HFFc6 (cell line): Measurements from ENCODE around the gene PSMD1. TPM values are rescaled to one million over a fixed set of nuclear protein-coding genes. Genes with fewer than 3 reads are reported as not detected.
"Not testable (repeated sequence)": the region's sequence is repeated elsewhere in the genome, so short reads cannot be mapped to it uniquely, and the experiment has no call there.

Experiments
- DNase-seq: peaks from one replicate; pipeline ENCODE4 v3.0.0-alpha.2; 2018
- H3K27ac Mint-ChIP-seq: 2 replicates; pipeline ENCODE4 v1.8.0; 2020; ENCODE audit warnings: mild to moderate bottlenecking, mixed read lengths
- H3K27me3 Mint-ChIP-seq: 2 replicates; pipeline ENCODE4 v1.8.0; 2021; ENCODE audit warnings: mild to moderate bottlenecking, moderate library complexity, mixed read lengths; ENCODE audit not compliant: insufficient read depth
- H3K36me3 Mint-ChIP-seq: 2 replicates; pipeline ENCODE4 v1.8.0; 2021; ENCODE audit warnings: low read depth, mixed read lengths
- H3K4me1 Mint-ChIP-seq: 2 replicates; pipeline ENCODE4 v1.8.0; 2020; ENCODE audit warnings: low read depth, mixed read lengths
- H3K4me3 Mint-ChIP-seq: 2 replicates; pipeline ENCODE4 v1.8.0; 2020; ENCODE audit warnings: mild to moderate bottlenecking, moderate library complexity, mixed read lengths
- H3K9me3 Mint-ChIP-seq: 2 replicates; pipeline ENCODE4 v1.8.0; 2020; ENCODE audit warnings: mild to moderate bottlenecking, mixed read lengths
- total RNA-seq, 6 experiments: library from RNA; stranded (reverse); fragmentation: NEBNext Ultra II Directional; extraction: Animal tissue kit (Norgen Biotek cat#: 25700); gene quantifications; 2 replicates in 1 of 6; 3 replicates in 5 of 6; pipeline ENCODE4 v1.2.3, GENCODE V29; 2021
- TF ChIP-seq, protein P1 (sequence below): fragments of 200-600 bp; sonication (generic); IDR thresholded peaks from 2 replicates; pipeline ENCODE4 v1.5.0; 2021; ENCODE audit warnings: antibody characterized with exemption, mild to moderate bottlenecking

The PSMD1 gene
- total RNA-seq, 6 experiments from 2014 or later = 139 to 200 (median 167) TPM

GRCh38 chr2:231134910-231135655 is 78.4 kb downstream of the PSMD1 start:
- no peak overlapping the region for H3K27ac Mint-ChIP-seq
- no peaks in the 10 kb centered on the region for H3K9me3 Mint-ChIP-seq

GRCh38 chr2:231138699-231139098 is 82.0 kb downstream of the PSMD1 start:
- H3K27ac Mint-ChIP-seq = no peak overlapping the region
- DNase-seq = no peak
- H3K9me3 Mint-ChIP-seq = no peaks in the 10 kb centered on the region

More at GRCh38 chr2:231134910-231135655, 78.4 kb downstream of the PSMD1 start:
- no peak for DNase-seq
- Mint-ChIP-seq H3K36me3 (peaks cover 16% of the 10 kb centered on the region), H3K4me3 (no peak overlapping the region), H3K4me1 (peaks cover 69% of the 10 kb centered on the region), H3K27me3 (peaks cover 2% of the 10 kb centered on the region; the same call in 1 of the 2 replicates)
- TF ChIP-seq, protein P1, sequence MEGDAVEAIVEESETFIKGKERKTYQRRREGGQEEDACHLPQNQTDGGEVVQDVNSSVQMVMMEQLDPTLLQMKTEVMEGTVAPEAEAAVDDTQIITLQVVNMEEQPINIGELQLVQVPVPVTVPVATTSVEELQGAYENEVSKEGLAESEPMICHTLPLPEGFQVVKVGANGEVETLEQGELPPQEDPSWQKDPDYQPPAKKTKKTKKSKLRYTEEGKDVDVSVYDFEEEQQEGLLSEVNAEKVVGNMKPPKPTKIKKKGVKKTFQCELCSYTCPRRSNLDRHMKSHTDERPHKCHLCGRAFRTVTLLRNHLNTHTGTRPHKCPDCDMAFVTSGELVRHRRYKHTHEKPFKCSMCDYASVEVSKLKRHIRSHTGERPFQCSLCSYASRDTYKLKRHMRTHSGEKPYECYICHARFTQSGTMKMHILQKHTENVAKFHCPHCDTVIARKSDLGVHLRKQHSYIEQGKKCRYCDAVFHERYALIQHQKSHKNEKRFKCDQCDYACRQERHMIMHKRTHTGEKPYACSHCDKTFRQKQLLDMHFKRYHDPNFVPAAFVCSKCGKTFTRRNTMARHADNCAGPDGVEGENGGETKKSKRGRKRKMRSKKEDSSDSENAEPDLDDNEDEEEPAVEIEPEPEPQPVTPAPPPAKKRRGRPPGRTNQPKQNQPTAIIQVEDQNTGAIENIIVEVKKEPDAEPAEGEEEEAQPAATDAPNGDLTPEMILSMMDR = no peak

DNA sequence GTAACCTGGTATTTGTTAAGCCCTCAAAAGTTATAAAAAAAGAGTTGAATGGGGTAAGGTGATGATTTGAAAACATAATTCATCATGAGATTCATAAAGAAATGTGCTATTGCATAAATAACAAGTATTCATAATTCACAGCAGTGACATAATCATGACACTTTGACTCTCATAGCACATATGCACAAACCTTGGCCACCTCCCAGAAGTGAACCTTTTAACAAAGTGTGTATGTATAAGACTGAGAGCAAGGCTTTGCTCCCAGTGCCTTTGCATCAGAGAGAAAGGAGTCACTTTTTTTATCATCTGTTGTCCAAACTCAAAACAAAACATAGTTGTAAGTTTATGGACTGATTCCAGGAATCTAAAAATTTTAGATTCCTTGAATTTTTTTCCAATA is 83.1 kb downstream of the PSMD1 start:
- DNase-seq = no peak
- Mint-ChIP-seq H3K36me3 (peaks cover 24% of the 10 kb centered on the region), H3K27me3 (peaks cover 3% of the 10 kb centered on the region; the same call in 1 of the 2 replicates), H3K9me3 (no peaks in the 10 kb centered on the region), H3K4me3 (no peak overlapping the region), H3K27ac (no peak overlapping the region), H3K4me1 (peaks cover 27% of the 10 kb centered on the region)
- TF ChIP-seq, protein P1 = no peak

More at GRCh38 chr2:231138699-231139098, 82.0 kb downstream of the PSMD1 start:
- no peak overlapping the region for H3K4me3 Mint-ChIP-seq
- peaks cover 20% of the 10 kb centered on the region for H3K36me3 Mint-ChIP-seq
- TF ChIP-seq, protein P1 = no peak
- peaks cover 36% of the 10 kb centered on the region for H3K4me1 Mint-ChIP-seq
- peaks cover 2% of the 10 kb centered on the region; the same call in 1 of the 2 replicates for H3K27me3 Mint-ChIP-seq

- not testable (repeated sequence) for H3K27ac Mint-ChIP-seq
Observed at GRCh38 chr2:231140808-231141207, 84.1 kb downstream of the PSMD1 start.

GRCh38 chr2:231144896-231145295 is 88.2 kb downstream of the PSMD1 start:
- Mint-ChIP-seq H3K36me3 (peaks cover 47% of the 10 kb centered on the region), H3K27me3 (peaks cover 1% of the 10 kb centered on the region; the same call in 1 of the 2 replicates)

More at GRCh38 chr2:231140808-231141207, 84.1 kb downstream of the PSMD1 start:
- DNase-seq, H3K4me3 Mint-ChIP-seq, H3K27me3 Mint-ChIP-seq, H3K9me3 Mint-ChIP-seq: not testable (repeated sequence)
- Mint-ChIP-seq H3K36me3 (peaks cover 27% of the 10 kb centered on the region), H3K4me1 (peaks cover 22% of the 10 kb centered on the region)

More at GRCh38 chr2:231144896-231145295, 88.2 kb downstream of the PSMD1 start:
- DNase-seq = no peak
- Mint-ChIP-seq H3K9me3 (no peaks in the 10 kb centered on the region), H3K27ac (no peak overlapping the region; the same call in 1 of the 2 replicates), H3K4me1 (peaks cover 43% of the 10 kb centered on the region), H3K4me3 (no peak overlapping the region)
- TF ChIP-seq, protein P1 = no peak
